Measurements from ENCODE around the gene TNS1. TPM values are rescaled to one million over a fixed set of nuclear protein-coding genes. Genes with fewer than 3 reads are reported as not detected.

TNS1 gene
- total RNA-seq, 1 experiment from 2014 or later: 3.4 TPM

- no peak overlapping the region for H3K4me2 ChIP-seq (ENCODE audit: insufficient read depth, insufficient read length, low read length)
- no peaks in the 10 kb centered on the region for H3K79me1 ChIP-seq (ENCODE audit: insufficient read depth, low read depth, low read length, poor library complexity, severe bottlenecking)
- H3K27me3 Mint-ChIP-seq (ENCODE audit: low read depth): peaks cover 2% of the 10 kb centered on the region; the same call in 1 of the 2 replicates
- no peak overlapping the region for H2BK12ac ChIP-seq (ENCODE audit: insufficient read length, low read depth, low read length)
- H4K8ac ChIP-seq (replicated peaks; ENCODE audit: insufficient read length, low read depth, low read length): no peak overlapping the region
- no peak for TF ChIP-seq CTCF (conservative IDR thresholded peaks at IDR 0.05)
- H3K23ac ChIP-seq (ENCODE audit: insufficient read length, low read depth, low read length): no peak overlapping the region
- H3K4me1 Mint-ChIP-seq: peaks cover 10 to 30% of the 10 kb centered on the region in 2 experiments
- H2AFZ ChIP-seq (ENCODE audit: low read length): no peak overlapping the region
- H3K18ac ChIP-seq (ENCODE audit: insufficient read length, low read depth, low read length): no peak overlapping the region
- no peak overlapping the region for H4K91ac ChIP-seq (ENCODE audit: insufficient read length, low read depth, low read length)
- H3K27ac Mint-ChIP-seq: no peak overlapping the region
- no peak overlapping the region for H2BK20ac ChIP-seq (ENCODE audit: low read depth, low read length, poor library complexity, severe bottlenecking)
- no peaks in the 10 kb centered on the region for H3K79me2 ChIP-seq (ENCODE audit: insufficient read depth, low read length)
- no peaks in the 10 kb centered on the region for H3K23me2 ChIP-seq (ENCODE audit: insufficient read length, low read depth, low read length, poor library complexity, severe bottlenecking)
- H3K9ac ChIP-seq (ENCODE audit: extremely low read depth, insufficient read length, low read length): no peak overlapping the region
- H3K4me3 Mint-ChIP-seq: no peak overlapping the region
- no peaks in the 10 kb centered on the region for H3K9me3 Mint-ChIP-seq
- H3T11ph ChIP-seq (ENCODE audit: low read length): no peak overlapping the region
- H3K36me3 Mint-ChIP-seq (ENCODE audit: insufficient read depth in 1 of 3, low read depth in 3 of 3): no peaks in the 10 kb centered on the region; a peak in 1 of 7 replicates
- no peak for DNase-seq
- no peak overlapping the region for H4K5ac ChIP-seq (ENCODE audit: insufficient read length, low read depth, low read length)
- no peaks in the 10 kb centered on the region for H3K27me3 ChIP-seq (ENCODE audit: insufficient read depth, low read length)
- no CpG with 5 or more reads among the region's 11 CpGs for WGBS (ENCODE audit: extremely low coverage, insufficient read length, low lambda C conversion rate)
- H2BK120ac ChIP-seq (ENCODE audit: low read depth, low read length, poor library complexity, severe bottlenecking): no peak overlapping the region
- H2BK15ac ChIP-seq (ENCODE audit: low read depth, low read length): no peak overlapping the region
- no peak overlapping the region for H2BK5ac ChIP-seq (ENCODE audit: insufficient read length, low read length)
- H3K56ac ChIP-seq (ENCODE audit: insufficient read length, low read depth, low read length): no peak overlapping the region
- H3K4ac ChIP-seq (ENCODE audit: low read depth, low read length): no peak overlapping the region
- no peaks in the 10 kb centered on the region for H3K9me3 ChIP-seq (ENCODE audit: control insufficient read depth, low read depth, low read length)
- 0 out of 2 replicates have a peak overlapping the region, but pooled peaks have one; percentile 53 for H3K14ac ChIP-seq (ENCODE audit: insufficient read depth, low read length)
- no peaks in the 10 kb centered on the region for H3K4me1 ChIP-seq (ENCODE audit: insufficient read depth, low read length)
- H4K20me1 ChIP-seq (ENCODE audit: control insufficient read depth, insufficient read depth, insufficient read length): no peaks in the 10 kb centered on the region
- H2AK5ac ChIP-seq (ENCODE audit: insufficient read length, low read length): no peak overlapping the region
- H3K27ac ChIP-seq (ENCODE audit: insufficient read length, low read depth, low read length): no peak overlapping the region
Observed at GRCh38 chr2:217903859-217904613, 98.8 kb downstream of the TNS1 start.
